Measurements from ENCODE around the gene RAP1GAP2.
"Not testable (repeated sequence)": the region's sequence is repeated elsewhere in the genome, so short reads cannot be mapped to it uniquely, and the experiment has no call there.

RAP1GAP2 gene

GRCh38 chr17:3046753-3047152 lies 250.5 kb downstream of the RAP1GAP2 start:
- in situ Hi-C loops (cut with HindIII; ENCODE audit: low sequenced_read_pairs): no loop called here
- H3K4me3 ChIP-seq (ENCODE audit: low read depth, low read length): no peak overlapping the region
- TF ChIP-seq CTCF (IDR thresholded peaks at IDR 0.05; ENCODE audit: low read depth, low read length, missing control alignments): no peak
- DNase-seq (ENCODE audit: low read depth): no peak

GRCh38 chr17:3048727-3049471 lies 252.7 kb downstream of the RAP1GAP2 start:
- in situ Hi-C loops (cut with HindIII; ENCODE audit: low sequenced_read_pairs): no loop called here
- peak; percentile 89 for DNase-seq (ENCODE audit: low read depth)
- H3K4me3 ChIP-seq (ENCODE audit: low read depth, low read length): peak overlapping the region; percentile 61
- TF ChIP-seq CTCF (IDR thresholded peaks at IDR 0.05; ENCODE audit: low read depth, low read length, missing control alignments): peak; percentile 67

GRCh38 chr17:3049705-3050295 lies 253.6 kb downstream of the RAP1GAP2 start:
- in situ Hi-C loops (cut with HindIII; ENCODE audit: low sequenced_read_pairs): no loop called here
- no peak for DNase-seq (ENCODE audit: low read depth)
- peak overlapping the region; percentile 61 for H3K4me3 ChIP-seq (ENCODE audit: low read depth, low read length)
- TF ChIP-seq CTCF (IDR thresholded peaks at IDR 0.05; ENCODE audit: low read depth, low read length, missing control alignments): no peak

- in situ Hi-C loops (cut with HindIII; ENCODE audit: low sequenced_read_pairs): not testable (repeated sequence)
Observed at GRCh38 chr17:3054868-3055267, 258.6 kb downstream of the RAP1GAP2 start.

GRCh38 chr17:3062824-3063377 lies 266.7 kb downstream of the RAP1GAP2 start:
- H3K4me3 ChIP-seq (ENCODE audit: low read depth, low read length); DNase-seq (ENCODE audit: low read depth); in situ Hi-C loops (cut with HindIII; ENCODE audit: low sequenced_read_pairs): not testable (repeated sequence)

More at GRCh38 chr17:3054868-3055267, 258.6 kb downstream of the RAP1GAP2 start:
- not testable (repeated sequence) for DNase-seq (ENCODE audit: low read depth); H3K4me3 ChIP-seq (ENCODE audit: low read depth, low read length)

GRCh38 chr17:3063507-3063906 lies 267.3 kb downstream of the RAP1GAP2 start, which contains the start of gene OR1D5:
TSS of gene OR1D5 (minus strand) at chr17:3063607. CDS start at chr17:3063607, 0 bp downstream.
- H3K4me3 ChIP-seq (ENCODE audit: low read depth, low read length); DNase-seq (ENCODE audit: low read depth); in situ Hi-C loops (cut with HindIII; ENCODE audit: low sequenced_read_pairs): not testable (repeated sequence)

- H3K4me3 ChIP-seq (ENCODE audit: low read depth, low read length); in situ Hi-C loops (cut with HindIII; ENCODE audit: low sequenced_read_pairs); DNase-seq (ENCODE audit: low read depth): not testable (repeated sequence)
Observed at GRCh38 chr17:3065192-3065591, 269.0 kb downstream of the RAP1GAP2 start.

- H3K4me3 ChIP-seq (ENCODE audit: low read depth, low read length); in situ Hi-C loops (cut with HindIII; ENCODE audit: low sequenced_read_pairs); DNase-seq (ENCODE audit: low read depth): not testable (repeated sequence)
Observed at GRCh38 chr17:3073850-3074249, 277.6 kb downstream of the RAP1GAP2 start.
